Right lung (tissue), 5 donors: ENCODE data around the gene GRM1. TPM values are rescaled to one million over a fixed set of nuclear protein-coding genes. Genes with fewer than 3 reads are reported as not detected.

Source experiments
- DNase-seq, 2 donors: peaks; one replicate each; pipeline ENCODE4 v3.0.0-alpha.2; 2013
- polyA plus RNA-seq, 5 donors: library from polyadenylated mRNA; unstranded; fragments of 120-200 nt; gene quantifications; one replicate each; pipeline versions ENCODE4 v1.2.1 to v1.2.3, GENCODE V29; 2013; ENCODE audit warnings: inconsistent platforms in 1 of 5, low replicate concordance in 1 of 5; ENCODE audit not compliant: insufficient read length in 5 of 5, insufficient read depth in 1 of 5

The GRM1 gene
- polyA plus RNA-seq, 5 donors, result 0.04 to 0.09 (median 0.05) TPM

DNA sequence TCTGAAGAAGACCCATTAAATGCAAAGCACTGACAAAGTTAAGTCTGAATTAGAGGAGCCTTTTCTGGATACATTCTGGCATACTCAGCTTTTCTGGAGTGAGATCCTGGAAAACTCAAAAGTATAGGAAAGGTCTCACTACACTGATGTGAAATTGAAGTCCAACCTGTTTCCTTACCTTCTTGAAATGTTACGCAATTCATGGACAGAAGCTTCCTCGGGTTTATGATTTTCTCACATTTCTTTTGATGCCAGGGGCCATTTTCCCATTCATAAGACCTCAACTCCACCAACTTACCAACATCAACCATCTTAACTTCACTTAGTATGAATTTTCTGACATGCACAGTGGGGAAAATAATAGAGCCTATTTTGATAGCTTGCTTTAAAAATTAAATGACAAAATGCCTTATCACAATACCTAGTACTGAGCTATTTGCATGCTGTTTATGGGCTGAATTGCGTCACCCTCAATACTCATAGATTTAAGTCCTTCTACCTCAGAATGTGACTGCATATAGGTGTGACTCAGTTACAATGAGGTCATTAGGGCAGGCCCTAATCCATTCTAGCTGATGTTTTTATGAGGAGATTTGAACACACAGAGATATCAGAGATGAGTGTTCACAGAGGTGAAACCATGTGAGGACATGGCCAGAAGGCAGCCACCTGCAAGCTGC, 441.4 kb downstream of the GRM1 start:
- DNase-seq, result no peak

DNA sequence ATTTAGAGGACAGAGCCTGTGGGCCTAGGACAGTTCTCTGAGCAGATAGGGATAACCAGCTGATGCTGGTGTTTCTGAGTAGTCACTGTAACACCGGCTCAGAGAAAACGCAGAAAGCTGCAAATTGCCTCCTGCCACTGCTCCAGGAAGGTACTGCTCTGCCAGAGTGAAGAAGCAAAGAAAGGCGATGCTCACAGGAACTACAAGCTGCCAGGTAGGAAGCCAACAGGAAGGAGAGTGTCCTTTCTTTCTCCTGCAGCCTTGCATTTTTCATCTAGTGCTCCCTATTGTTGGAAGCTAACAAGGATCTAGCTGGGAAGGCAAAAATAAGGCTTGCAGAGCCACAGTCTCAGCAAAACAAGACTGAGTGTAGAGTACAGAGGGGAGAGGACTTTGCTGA, 444.1 kb downstream of the GRM1 start:
- DNase-seq, result no peak

DNA sequence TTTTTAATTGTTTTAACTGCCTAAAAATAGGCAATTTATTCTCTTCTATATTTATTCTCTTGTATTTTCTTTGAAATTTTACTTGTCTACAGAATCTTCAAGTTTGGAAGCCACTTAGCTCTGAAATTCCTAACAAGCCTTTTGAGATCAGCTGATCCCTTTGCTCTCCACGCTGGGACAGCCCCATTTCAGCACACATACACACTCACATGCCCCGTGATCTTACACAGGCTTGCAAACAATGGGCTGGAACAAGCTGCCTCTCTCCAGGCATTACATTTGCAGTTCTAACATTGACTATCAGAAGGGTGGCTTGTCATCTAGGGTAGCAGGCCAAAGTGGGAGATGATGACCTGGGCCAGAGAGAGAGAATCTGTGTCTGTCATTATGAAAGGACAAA, 452.7 kb downstream of the GRM1 start:
- DNase-seq, result no peak

DNA sequence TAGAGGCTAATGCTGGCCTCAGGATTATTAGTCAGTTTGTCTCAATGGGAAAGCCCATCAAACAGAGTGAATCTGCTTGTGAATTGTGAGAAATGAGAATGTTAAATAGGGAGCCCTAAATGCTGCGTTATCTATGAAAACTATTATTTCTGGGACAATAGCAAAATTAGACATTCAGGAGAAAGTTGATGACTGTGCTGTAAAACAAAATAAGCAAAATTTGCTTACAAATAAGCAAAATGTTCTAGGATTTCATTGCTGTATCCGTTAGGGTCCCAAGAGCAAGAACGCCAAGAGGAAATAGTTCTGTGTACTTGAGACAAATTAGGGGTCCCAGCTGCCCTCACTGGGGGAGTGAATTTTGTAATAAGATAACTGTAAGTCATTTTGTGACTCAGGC, 455.5 kb downstream of the GRM1 start:
- DNase-seq, result no peak

Other genes starting within 250 kb of the GRM1 start
- 10 to 100 TPM in 4 of 5 donors, 1 to 10 TPM in 1; 8.3 to 14.0 (median 10.5) TPM for gene FBXO30, start 214.3 kb upstream of the GRM1 start, polyA plus RNA-seq
- gene SHPRH, start 64.7 kb upstream of the GRM1 start, polyA plus RNA-seq, result 10 to 100 TPM; 12.0 to 26.4 (median 23.7) TPM